SK-MEL-5 (cell line): Measurements from ENCODE around the gene PI4KA. TPM values are rescaled to one million over a fixed set of nuclear protein-coding genes. Genes with fewer than 3 reads are reported as not detected.
"Not testable (repeated sequence)": the region's sequence is repeated elsewhere in the genome, so short reads cannot be mapped to it uniquely, and the experiment has no call there.

Source experiments
- DNase-seq: peaks from one replicate; pipeline ENCODE4 v3.0.0-alpha.2; 2016; ENCODE audit warnings: low read depth, low spot score
- in situ Hi-C: cut with HindIII; loops from 2 replicates; pipeline ENCODE4 v1.10.0; 2016; ENCODE audit warnings: low sequenced_read_pairs, high pct_unique_total_duplicates, low pct_unique_long_range_greater_than_20kb
- total RNA-seq: library from RNA; depleted of rRNA; stranded (reverse); fragments of >200 nt; shearing (Covaris generic); gene quantifications from 2 replicates; pipeline ENCODE4 v1.2.3, GENCODE V29; 2014

PI4KA gene
- total RNA-seq, 1 experiment from 2014 or later = 29.3 TPM

DNA sequence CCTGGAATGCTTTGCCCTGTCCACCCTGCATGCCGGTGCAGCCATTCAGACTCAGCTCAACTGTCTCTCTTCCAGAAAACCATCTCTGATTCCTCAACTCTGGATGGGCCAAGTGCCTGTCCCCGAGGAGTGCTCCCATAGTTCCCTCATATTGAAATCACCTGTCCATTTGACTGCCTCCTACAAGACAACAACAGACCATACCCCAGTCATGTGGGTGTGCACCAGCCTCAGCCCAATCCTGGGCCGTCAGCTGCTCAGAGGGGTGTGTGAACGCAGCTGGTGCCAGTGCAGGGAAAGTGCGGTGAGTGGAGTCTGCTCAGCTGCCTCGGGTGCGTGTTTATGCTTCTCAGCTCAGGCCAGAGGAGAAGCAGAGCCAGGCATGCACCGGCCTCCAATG lies 126.2 kb downstream of the PI4KA start:
- DNase-seq, in situ Hi-C loops: not testable (repeated sequence)

DNA sequence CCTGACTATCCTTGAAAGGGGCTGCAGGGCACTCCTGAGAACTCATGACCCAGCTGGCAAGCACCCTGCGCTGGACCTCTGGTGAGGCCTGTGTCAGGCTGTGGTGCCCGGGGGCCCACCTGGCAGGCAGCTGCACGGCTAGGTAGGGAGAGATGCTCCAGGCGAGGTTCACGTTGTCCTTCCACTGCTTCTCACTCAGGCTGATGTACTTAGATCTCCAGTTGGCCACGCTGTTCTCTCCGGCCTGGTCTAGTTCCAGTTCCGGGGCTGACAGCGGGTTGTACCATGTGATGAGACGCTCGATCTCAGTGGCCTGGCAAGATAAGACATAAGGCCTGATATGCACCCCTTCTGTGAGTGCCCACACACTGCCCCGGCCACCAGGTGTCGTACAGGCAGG lies 129.4 kb downstream of the PI4KA start:
- in situ Hi-C loops = no loop called here
- DNase-seq = no peak

DNA sequence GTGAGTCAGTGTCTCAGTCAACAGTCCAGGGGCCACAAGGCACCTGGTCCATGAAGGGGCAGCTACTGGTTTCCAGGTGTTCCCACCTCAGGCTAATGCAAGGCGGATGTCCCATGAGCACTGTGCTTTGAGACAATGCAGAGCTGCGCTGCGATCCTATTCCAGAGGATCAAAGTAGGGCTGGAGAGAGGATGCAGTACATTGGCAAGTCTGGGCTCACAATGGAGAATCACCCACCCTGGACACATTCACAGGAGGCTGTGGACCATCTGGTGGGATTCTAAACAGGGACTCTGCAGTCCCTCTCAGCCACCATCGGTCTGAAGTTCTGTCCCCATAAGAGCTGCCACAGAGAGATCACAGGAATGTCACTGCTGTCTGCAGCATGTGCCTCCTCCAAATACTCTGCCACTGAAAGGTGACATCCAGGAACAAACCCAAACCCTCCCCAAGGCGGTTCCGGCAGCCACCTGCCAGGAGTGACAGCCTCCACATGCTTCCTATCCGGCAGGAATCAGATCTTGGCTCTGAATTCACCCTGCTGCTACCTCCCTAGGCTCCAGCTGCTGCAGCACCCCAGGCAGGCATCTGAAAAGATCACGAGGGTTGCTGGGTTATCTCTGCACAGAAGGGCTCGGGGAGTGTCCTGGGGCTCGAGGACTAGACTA lies 130.0 kb downstream of the PI4KA start:
- in situ Hi-C loops = no loop called here
- no peak for DNase-seq

DNA sequence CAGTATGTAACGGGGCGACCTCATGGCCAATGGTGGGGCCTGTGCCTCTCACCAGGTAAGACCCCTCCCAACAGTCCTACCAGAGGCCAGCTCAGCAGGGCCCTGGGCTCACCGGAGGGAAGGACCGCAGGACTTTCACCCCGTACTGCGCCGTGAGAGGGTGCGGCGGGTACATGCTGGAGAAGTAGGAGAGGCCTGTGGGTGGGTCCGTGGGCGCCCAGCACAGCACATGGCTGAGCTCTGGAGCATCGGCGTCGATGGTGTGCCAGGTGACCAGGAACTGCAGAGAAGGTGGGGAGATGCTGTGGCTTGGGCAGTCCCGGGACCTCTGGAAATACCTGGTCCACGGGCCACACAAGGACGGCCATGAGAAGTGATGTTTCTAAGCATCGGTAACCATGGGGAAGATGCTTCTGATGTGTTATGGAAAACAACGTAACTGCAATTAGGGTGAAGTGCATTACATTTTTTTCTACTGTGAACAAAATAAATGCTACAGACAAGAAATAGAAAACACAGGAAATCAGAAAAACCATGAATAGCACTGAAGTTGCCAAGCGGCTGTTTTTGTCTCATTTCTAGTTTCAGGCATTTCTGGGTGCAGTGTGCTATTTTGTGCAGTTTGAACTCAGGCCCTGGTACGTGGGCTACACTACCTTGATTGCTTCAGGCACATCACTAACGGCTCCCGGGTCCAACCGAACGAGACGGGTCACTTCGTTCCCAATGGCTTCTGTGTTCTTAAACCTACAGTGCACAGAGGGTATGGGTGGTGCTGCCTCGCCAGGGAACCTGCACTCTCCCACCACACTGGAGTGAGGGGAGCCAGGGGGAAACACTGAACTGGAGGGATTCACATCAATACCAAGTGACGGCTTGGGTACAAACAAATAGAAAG lies 131.2 kb downstream of the PI4KA start:
- in situ Hi-C loops = no loop called here
- no peak for DNase-seq

DNA sequence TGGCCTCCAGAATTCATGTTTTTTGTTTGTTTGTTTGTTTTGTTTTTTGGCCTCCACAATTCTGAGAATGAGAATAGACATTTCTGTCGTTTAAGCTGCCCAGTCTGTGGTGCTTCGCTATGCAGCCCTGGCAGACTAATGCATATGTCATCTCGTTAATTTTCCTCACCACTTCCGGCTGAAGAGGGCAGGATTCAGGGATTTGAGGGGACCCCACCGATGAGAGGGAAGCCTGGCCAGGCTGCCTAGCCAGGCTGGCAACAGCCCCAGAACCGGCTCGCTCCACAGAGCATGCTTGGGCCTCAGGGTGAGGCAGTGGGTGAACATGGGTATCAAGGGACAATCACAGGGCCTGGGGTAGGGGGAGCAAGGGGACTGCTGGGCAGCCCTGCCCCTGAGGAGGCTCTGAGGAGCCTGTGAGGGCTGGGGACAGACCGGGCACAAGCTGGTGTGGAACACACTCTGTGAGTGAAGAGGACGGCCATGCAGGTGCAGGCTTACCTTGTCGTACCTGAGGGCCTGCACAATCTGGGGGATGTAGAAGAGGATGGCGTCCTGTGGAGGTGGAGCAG lies 132.5 kb downstream of the PI4KA start:
- in situ Hi-C loops = no loop called here
- DNase-seq = no peak

DNA sequence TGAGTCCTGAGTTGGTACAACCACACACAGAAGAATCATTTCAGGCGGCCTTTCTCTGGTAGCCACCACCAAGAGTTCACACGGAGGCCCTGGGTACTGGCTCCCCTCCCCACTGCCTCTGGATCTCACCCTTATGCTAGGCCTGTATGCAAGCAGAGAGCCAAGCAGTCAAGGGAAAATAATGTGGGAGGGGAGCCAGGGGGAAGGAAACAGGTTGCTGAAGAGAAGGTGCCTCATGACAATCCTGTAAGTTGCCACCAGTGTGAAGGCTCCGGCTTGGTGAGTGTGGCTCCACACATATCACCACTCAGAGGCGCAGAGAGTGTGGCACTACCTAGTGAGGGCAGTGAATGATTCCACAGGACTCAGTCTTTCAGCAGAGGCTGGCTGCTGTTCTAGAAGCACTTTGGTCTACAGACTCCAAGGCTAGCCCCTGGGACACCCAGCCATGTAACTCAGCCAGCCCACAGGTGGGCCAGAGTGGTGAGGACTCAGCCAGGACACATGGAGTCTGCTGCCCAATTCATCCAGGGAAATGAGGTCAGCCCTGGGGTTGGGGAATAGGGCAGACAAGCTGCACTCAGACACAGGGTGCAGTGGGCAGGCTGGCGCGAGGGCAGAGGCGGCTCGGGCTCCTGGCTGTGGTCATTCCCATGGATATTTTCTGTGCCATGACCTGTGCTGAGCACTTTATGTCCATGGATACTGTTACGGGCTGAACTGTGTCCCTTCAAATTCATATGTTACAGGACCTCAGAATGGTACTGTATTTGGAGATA lies 133.7 kb downstream of the PI4KA start:
- in situ Hi-C loops = no loop called here
- DNase-seq = no peak

DNA sequence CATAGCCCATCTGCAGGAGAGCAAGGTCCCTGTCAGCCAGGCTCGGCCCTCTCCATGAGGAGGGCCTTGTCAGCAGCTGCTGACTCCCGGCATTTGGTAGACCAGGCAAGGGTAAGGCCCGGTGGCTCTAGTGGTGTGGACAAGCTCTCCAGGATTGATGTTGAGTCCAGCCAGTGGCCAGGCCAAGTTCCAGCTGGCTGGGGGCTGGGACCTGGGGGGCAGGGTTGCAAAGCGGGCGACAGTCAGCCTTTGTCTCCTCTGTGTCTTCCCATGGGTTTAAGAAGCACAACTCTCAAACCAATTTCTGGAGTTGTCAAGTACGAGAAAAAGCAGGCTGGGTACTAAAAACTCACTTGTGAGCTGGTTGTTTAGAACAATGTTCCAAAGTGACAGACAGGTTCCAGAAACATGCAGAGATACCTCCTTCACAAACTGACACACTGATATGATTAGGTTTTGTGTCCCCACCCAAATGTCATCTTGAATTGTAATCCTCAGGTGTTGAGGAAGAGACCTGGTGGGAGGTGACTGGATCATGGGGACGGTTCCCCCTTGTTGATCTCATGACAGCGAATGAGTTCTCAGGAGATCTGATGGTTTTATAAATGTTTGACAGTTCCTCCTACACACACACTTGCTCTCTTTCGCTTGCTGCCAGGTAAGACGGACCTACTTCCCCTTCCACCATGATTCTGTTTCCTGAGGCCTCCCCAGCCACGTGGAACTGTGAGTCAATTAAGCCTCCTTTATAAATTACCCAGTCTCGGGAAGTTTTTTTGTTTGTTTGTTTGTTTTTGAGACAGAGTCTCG lies 137.0 kb downstream of the PI4KA start:
- no peak for DNase-seq
- in situ Hi-C loops = no loop called here

DNA sequence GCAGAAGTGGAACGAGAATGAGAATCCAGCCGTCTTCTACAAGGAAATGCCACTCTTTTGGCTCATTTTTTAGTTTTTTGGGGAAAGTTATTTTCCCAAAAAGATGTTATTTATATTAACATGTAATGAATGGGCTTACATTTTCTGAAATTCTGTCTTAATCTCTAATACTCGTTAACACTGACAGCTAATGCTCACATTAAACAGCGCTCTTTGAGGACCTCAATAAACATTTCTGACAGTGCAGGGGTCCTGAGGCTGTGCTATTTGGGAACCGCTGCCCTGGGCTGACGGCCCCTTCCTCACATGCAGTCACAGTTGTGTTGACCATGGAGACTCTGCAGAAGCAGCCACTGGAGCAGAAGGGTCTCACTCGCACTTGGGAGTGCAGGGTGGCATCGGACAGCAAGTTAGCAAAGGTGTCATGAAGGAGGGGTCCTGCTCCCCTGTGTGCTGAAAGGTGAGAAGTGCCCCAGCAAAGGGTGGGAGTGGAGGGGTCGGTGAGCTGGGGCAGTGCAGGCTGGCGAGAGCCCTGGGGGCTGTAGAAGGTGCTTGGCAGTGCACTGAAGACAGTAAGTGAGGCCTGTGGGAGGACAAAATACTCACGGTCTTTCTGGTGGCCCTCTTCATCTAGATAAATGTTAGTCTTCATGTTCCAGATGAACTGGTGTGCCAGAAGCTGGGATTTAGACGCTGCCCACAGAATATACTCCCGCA lies 137.8 kb downstream of the PI4KA start:
- in situ Hi-C loops = no loop called here
- no peak for DNase-seq

DNA sequence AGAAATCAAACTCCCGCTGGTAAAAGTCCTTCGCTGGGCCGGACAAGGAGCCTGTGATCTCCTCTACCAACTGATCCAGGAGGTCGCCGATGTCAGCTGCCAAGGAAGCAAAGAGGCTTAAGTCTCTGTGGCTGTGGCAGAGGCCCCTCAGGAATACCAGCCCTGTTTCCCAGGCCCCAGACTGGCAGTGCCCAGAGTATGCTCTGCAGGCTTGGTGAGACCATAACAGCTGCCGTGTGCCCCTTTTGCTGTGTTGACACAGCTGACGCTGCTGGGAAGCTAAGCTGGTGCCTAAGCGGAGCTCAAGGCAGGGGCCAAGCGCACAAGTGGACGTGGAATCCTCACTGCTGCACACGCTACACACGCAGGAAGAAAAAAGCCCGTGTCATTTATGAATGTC lies 139.9 kb downstream of the PI4KA start:
- DNase-seq, in situ Hi-C loops: not testable (repeated sequence)

DNA sequence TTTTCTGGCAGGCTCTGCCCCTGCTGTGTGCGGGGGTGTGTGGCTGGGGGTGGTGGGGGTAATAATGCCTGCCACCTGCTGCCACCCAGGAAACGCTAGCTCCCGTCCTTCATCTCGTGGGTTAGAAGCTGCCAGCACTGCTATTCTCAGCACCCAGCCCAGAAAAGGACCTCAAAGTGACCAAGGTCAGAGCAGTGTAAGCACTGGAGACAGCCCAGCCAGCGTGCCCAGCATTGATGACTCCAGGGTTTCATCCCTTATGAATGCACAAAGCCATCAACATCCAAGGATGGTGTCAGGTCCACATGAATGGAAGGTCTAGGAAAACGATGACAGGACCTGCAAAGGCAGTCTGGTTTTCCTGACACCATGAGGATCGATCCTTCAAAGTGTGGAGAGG lies 140.6 kb downstream of the PI4KA start:
- DNase-seq, in situ Hi-C loops: not testable (repeated sequence)

DNA sequence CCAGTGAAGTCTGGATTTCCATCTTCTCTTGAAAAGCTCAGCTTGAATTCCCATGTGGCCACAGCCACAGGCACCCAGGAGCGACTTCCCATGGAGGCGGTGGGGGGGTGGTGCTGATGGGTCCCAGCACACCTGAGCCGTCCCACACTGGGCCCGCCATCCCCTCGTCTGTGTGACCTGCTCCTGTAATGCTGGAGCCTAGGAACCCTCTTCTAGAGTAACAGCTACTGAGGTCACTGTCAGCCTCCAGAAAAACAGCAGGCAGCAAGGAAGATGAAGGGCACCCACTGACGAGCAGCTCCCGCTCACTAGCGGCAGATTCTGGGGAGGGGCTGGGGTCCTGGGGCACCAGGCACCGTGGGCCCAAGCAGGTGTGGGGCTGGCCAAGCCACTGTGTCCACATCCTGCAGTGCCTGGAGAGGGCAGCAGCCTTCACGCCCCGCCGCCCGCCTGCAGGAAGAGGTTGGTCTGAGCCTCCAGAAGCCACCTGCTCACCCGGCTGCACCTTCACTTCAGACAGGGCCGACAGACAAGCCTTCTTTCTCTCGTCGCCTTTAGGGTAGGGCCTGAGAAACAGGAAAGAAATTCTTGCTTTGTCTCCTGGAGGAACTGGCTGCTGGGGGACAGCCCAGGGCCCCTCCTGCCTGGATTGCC lies 141.3 kb downstream of the PI4KA start:
- DNase-seq, in situ Hi-C loops: not testable (repeated sequence)

DNA sequence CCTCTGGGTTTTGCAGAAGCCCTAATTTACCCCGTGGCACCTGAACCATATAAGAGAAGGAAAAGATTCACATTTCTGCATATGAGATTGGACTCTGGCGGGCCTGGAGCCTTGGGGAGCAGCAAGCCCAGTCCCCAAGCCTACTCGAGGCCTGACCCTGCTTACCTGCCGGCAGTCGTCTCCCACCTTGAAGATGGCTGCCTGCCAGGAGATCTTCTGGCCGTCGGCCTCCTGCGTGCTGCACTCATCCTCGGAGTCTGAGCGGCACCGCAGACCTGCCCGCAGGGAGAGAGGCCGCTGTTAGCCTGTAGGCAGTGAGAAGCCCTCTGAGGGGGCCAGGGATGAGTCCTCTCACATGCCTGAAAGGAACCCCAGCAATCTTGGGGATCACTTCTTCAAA lies 145.5 kb downstream of the PI4KA start:
- DNase-seq, in situ Hi-C loops: not testable (repeated sequence)

DNA sequence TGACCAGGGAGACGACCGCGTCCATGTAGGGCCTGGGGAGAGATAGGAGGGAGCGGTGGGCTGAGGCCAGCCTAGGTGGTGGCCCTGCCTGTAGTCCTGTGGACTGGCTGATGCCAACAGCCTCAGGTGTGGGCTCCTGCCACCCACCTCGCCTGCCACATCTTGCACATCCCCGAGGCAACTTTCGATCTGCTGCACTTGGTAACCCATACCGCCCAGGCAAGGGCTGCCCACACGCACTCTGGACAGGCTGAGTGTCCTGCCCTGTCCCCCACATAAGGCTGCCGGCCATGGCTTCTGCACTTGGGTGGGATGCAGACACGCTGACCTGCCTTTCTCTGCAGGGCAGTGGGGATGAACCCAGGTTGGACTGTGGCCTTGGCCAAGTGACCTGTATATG lies 148.6 kb downstream of the PI4KA start:
- DNase-seq, in situ Hi-C loops: not testable (repeated sequence)

DNA sequence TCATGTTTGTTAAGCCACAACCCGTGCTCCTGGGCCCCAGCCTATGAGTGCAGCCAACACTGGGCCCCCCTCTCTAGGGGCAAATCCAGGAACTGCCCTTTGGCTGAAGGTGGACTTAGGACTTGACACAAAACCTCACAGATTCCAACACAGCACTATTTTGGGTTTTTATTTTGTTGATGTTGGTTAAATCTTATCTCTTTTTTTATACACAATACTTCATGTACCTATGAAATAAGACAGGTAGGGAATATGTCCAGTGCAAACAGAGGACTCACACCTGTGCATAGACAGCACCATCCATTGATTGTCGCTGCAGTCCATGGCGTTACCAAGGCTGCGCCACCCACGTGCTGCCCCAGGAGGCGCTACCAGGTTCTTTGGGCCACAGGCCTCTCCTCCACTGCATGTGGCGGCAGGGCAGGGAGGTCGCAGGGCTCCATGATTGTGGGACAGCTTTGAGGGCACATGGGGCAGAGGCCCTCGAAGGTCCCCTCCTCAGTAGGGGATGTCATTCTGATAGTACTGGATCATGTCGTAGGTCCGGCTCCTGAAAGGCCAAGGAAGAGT lies 151.0 kb downstream of the PI4KA start:
- not testable (repeated sequence) for DNase-seq

DNA sequence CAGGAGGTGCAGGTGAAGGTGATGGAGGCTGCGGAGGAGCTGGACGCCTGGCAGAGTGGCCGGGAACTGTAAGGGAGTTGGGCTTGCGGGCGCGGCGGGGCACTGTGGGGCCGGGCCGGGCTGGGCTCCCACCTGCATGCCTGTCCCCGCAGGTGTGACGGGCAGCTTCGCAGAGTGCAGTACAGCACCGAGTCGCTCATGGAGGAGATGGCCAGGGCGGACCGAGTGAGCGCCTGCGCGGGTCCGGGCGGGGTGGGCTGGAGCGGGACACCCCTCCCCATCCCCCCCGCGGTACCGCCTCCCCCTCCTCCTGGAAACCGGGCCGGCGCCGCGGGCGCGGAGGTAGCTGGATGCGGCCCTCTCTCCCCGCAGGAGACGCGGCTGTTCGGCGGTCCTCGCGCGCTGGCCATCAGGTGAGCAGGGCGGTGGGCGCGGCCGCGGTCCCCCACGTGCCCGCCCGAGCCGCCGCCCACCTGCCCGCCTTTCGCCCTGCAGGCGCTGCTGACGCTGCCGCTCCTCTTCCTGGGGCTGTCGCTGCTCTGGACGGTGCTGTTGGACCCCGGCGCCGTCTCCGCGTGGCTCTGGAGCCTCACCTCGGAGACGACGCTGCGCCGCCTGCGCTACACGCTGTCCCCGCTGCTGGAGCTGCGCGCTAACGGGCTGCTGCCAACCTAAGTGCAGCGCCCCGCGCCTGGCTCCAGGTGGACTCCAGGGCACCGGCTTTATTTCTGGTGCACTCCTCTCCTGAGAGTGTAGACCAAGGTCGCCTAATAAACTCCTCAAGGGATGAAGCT lies 154.6 kb downstream of the PI4KA start:
- in situ Hi-C loops, DNase-seq: not testable (repeated sequence)

More for the DNA sequence above, 151.0 kb downstream of the PI4KA start:
- in situ Hi-C loops = not testable (repeated sequence)
